Activated CD8-positive, alpha-beta T cell treated with anti-CD3 and anti-CD28 coated beads for 36 hours (primary cell): ENCODE measurements around the gene LIN28B. TPM values are rescaled to one million over a fixed set of nuclear protein-coding genes. Genes with fewer than 3 reads are reported as not detected.
"Not testable (repeated sequence)": the region's sequence is repeated elsewhere in the genome, so short reads cannot be mapped to it uniquely, and the experiment has no call there.

ENCODE experiments used
- ATAC-seq: fragments of 200-7000 bp; cut with Tn5 transposase; one replicate; pipeline ENCODE4 v1.10.0; 2021; ENCODE audit warnings: mild to moderate bottlenecking, moderate library complexity
- CTCF ChIA-PET: fragments of 350-600 bp; sonication (Branson Sonifier 250); formaldehyde crosslinking; loops from one replicate; lab custom pipeline; 2021; ENCODE audit warnings: antibody characterized with exemption; lab: Charles Lee
- POLR2A ChIA-PET: fragments of 350-600 bp; sonication (Branson Sonifier 250); formaldehyde crosslinking; loops from one replicate; lab custom pipeline; 2021; ENCODE audit warnings: antibody characterized with exemption; lab: Charles Lee
- DNase-seq: peaks from one replicate; pipeline ENCODE4 v3.0.0-alpha.2; 2020
- H3K27ac Mint-ChIP-seq: one replicate; pipeline ENCODE4 v1.8.0; 2021; ENCODE audit warnings: mild to moderate bottlenecking, mixed read lengths
- H3K27me3 Mint-ChIP-seq: one replicate; pipeline ENCODE4 v1.8.0; 2021; ENCODE audit warnings: mixed read lengths
- H3K36me3 Mint-ChIP-seq: one replicate; pipeline ENCODE4 v1.8.0; 2021; ENCODE audit warnings: low read depth, mixed read lengths
- H3K4me1 Mint-ChIP-seq: one replicate; pipeline ENCODE4 v1.8.0; 2021; ENCODE audit warnings: low read depth, mixed read lengths
- H3K4me3 Mint-ChIP-seq: one replicate; pipeline ENCODE4 v1.8.0; 2021; ENCODE audit warnings: mild to moderate bottlenecking, moderate library complexity, mixed read lengths
- H3K9me3 Mint-ChIP-seq: one replicate; pipeline ENCODE4 v1.8.0; 2021; ENCODE audit warnings: mixed read lengths
- intact Hi-C: fragments of 100-400 bp; cut with micrococcal nuclease; formaldehyde crosslinking; loops from one replicate; pipeline ENCODE4 v1.10.0; 2022
- total RNA-seq, 2 experiments: library from RNA; stranded (reverse); gene quantifications; one replicate each; pipeline ENCODE4 v1.2.3, GENCODE V29; 2021
- TF ChIP-seq, protein P1 (sequence below): fragments of 200-600 bp; IDR thresholded peaks from one replicate; pipeline ENCODE4 v1.8.0; 2022; ENCODE audit warnings: antibody characterized with exemption, mild to moderate bottlenecking

LIN28B gene
- total RNA-seq, 2 experiments from 2014 or later = not detected

- Mint-ChIP-seq H3K9me3 (no peaks in the 10 kb centered on the region), H3K4me1 (no peaks in the 10 kb centered on the region), H3K27ac (no peak overlapping the region), H3K27me3 (peaks cover 1% of the 10 kb centered on the region), H3K36me3 (no peaks in the 10 kb centered on the region), H3K4me3 (no peak overlapping the region)
- ATAC-seq = no peak
- CTCF ChIA-PET = interaction anchor here (1.2 kb wide), 1 partner anchor 61 kb away, joined by 3 read pairs; no protein-coding TSS in a partner anchor
- intact Hi-C loops = no loop called here
- POLR2A ChIA-PET = interaction anchor here (0.7 kb wide), 1 partner anchor 8 kb away, joined by 3 read pairs; no protein-coding TSS in a partner anchor
- no peak for DNase-seq
- TF ChIP-seq, protein P1, sequence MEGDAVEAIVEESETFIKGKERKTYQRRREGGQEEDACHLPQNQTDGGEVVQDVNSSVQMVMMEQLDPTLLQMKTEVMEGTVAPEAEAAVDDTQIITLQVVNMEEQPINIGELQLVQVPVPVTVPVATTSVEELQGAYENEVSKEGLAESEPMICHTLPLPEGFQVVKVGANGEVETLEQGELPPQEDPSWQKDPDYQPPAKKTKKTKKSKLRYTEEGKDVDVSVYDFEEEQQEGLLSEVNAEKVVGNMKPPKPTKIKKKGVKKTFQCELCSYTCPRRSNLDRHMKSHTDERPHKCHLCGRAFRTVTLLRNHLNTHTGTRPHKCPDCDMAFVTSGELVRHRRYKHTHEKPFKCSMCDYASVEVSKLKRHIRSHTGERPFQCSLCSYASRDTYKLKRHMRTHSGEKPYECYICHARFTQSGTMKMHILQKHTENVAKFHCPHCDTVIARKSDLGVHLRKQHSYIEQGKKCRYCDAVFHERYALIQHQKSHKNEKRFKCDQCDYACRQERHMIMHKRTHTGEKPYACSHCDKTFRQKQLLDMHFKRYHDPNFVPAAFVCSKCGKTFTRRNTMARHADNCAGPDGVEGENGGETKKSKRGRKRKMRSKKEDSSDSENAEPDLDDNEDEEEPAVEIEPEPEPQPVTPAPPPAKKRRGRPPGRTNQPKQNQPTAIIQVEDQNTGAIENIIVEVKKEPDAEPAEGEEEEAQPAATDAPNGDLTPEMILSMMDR = no peak
These were observed 29.7 kb downstream of the LIN28B start for GRCh38 chr6:104986625-104987024.

GRCh38 chr6:104987218-104987617 is 30.3 kb downstream of the LIN28B start:
- no peaks in the 10 kb centered on the region for H3K36me3 Mint-ChIP-seq
- intact Hi-C loops = no loop called here
- no peak for DNase-seq
- peaks cover 1% of the 10 kb centered on the region for H3K27me3 Mint-ChIP-seq
- H3K27ac Mint-ChIP-seq = no peak overlapping the region
- POLR2A ChIA-PET = interaction anchor here (0.7 kb wide), 1 partner anchor 8 kb away, joined by 3 read pairs; no protein-coding TSS in a partner anchor
- H3K4me1 Mint-ChIP-seq = no peaks in the 10 kb centered on the region
- H3K4me3 Mint-ChIP-seq = no peak overlapping the region
- CTCF ChIA-PET = no interaction called here
- TF ChIP-seq, protein P1 = no peak
- no peaks in the 10 kb centered on the region for H3K9me3 Mint-ChIP-seq
- ATAC-seq = no peak

- no peaks in the 10 kb centered on the region for H3K27me3 Mint-ChIP-seq
These were observed 33.2 kb downstream of the LIN28B start for GRCh38 chr6:104990085-104990484.

GRCh38 chr6:104991062-104991461 is 34.2 kb downstream of the LIN28B start:
- H3K27ac Mint-ChIP-seq, DNase-seq, intact Hi-C loops, ATAC-seq, H3K36me3 Mint-ChIP-seq, H3K4me1 Mint-ChIP-seq, CTCF ChIA-PET, H3K4me3 Mint-ChIP-seq, H3K27me3 Mint-ChIP-seq, POLR2A ChIA-PET, H3K9me3 Mint-ChIP-seq: not testable (repeated sequence)

More at GRCh38 chr6:104990085-104990484, 33.2 kb downstream of the LIN28B start:
- Mint-ChIP-seq H3K4me3 (no peak overlapping the region), H3K4me1 (no peaks in the 10 kb centered on the region), H3K9me3 (no peaks in the 10 kb centered on the region), H3K36me3 (no peaks in the 10 kb centered on the region), H3K27ac (no peak overlapping the region)
- intact Hi-C loops = no loop called here
- ATAC-seq (no peak), DNase-seq (no peak)
- POLR2A ChIA-PET = no interaction called here
- TF ChIP-seq, protein P1 = no peak
- CTCF ChIA-PET = no interaction called here

DNA sequence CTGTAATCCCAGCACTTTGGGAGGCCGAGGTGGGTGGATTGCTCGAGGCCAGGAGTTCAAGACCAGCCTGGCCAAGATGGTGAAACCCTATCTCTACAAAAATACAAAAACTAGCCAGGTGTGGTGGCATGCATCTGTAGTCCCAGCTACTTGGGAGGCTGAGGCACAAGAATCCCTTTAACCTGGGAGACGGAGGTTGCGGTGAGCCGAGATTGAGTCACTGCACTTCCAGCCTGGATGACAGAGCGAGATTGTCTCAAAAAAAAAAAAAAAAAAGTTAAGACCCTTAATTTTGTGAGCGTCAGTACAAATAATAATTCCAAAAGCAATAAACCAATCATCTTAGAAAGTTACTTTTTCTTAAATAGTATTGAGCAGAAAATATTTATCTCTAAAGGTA is 36.7 kb downstream of the LIN28B start:
- H3K27me3 Mint-ChIP-seq, H3K4me3 Mint-ChIP-seq, POLR2A ChIA-PET, intact Hi-C loops, H3K4me1 Mint-ChIP-seq, H3K9me3 Mint-ChIP-seq, ATAC-seq, DNase-seq, H3K27ac Mint-ChIP-seq, CTCF ChIA-PET, H3K36me3 Mint-ChIP-seq: not testable (repeated sequence)

DNA sequence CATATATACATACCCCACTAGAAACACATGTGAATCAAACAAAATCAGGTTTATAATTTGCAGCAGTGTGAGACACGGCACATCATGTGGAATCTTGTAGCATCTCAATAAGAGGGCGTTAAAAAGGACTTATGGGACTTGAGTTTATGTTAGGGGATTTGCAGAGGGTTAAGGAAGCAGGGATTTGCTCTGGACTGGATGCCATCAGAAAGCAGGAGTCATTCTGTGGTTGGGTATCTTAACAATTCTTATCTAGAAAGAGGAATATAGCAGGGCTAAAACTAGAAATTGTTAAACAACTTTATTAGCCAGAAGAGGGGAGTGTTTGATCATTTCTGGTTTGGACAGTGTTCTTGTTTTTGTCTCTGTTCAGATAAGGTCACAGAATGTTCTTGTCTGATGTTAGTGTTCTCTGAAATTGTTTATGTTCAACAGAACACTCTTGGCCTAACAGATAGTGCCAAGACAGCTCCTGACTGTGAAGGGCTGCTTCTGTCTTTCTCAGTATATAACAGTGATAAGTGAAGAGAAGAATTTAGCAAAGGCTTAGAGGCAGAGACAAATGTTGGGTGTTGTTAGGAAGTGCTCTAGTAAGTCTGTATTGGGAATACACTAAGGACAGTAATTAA is 39.2 kb downstream of the LIN28B start:
- no peak overlapping the region for H3K4me3 Mint-ChIP-seq
- CTCF ChIA-PET = no interaction called here
- intact Hi-C loops = no loop called here
- DNase-seq (no peak), ATAC-seq (no peak)
- no peaks in the 10 kb centered on the region for H3K4me1 Mint-ChIP-seq
- TF ChIP-seq, protein P1 = no peak
- H3K36me3 Mint-ChIP-seq = no peaks in the 10 kb centered on the region
- POLR2A ChIA-PET = no interaction called here
- H3K27ac Mint-ChIP-seq = no peak overlapping the region
- no peaks in the 10 kb centered on the region for H3K27me3 Mint-ChIP-seq
- H3K9me3 Mint-ChIP-seq = no peaks in the 10 kb centered on the region
